Neural cell (in vitro differentiated cells): ENCODE data around the gene ATP6V0E2. TPM values are rescaled to one million over a fixed set of nuclear protein-coding genes. Genes with fewer than 3 reads are reported as not detected.
A peak's percentile ranks its signal among the peaks of the same experiment; 100 is the strongest.

Experiments
- H2AFZ ChIP-seq: fragments of 200-600, 300-800 bp; sonication (generic), shearing (Covaris generic); 2 replicates; pipeline ENCODE4 v1.6.0; 2014; ENCODE audit warnings: low read depth, mild to moderate bottlenecking, antibody characterized with exemption, low read length, moderate library complexity
- H3F3A ChIP-seq: fragments of 200-600 bp; shearing (Covaris generic); 2 replicates; pipeline ENCODE4 v1.6.1; 2016; ENCODE audit warnings: mild to moderate bottlenecking, moderate library complexity, mixed read lengths, antibody characterized with exemption, low read length; ENCODE audit not compliant: insufficient read depth, poor library complexity, severe bottlenecking
- H3K27ac ChIP-seq: fragments of 200-600, 300-800 bp; sonication (generic), shearing (Covaris generic); 2 replicates; pipeline ENCODE4 v1.5.1; 2014; ENCODE audit warnings: mild to moderate bottlenecking, low read length, moderate library complexity
- H3K27me3 ChIP-seq: fragments of 300-800, 200-600 bp; sonication (generic), shearing (Covaris generic); 2 replicates; pipeline ENCODE4 v1.6.0; 2014; ENCODE audit warnings: mild to moderate bottlenecking, low read depth, low read length, moderate library complexity; ENCODE audit not compliant: insufficient read depth
- H3K36me3 ChIP-seq: fragments of 300-800, 200-600 bp; sonication (generic), shearing (Covaris generic); 2 replicates; pipeline ENCODE4 v1.5.1; 2014; ENCODE audit warnings: mild to moderate bottlenecking, antibody characterized with exemption, low read length, moderate library complexity; ENCODE audit not compliant: insufficient read depth
- H3K4me2 ChIP-seq: fragments of 300-800, 200-600 bp; sonication (generic), shearing (Covaris generic); 2 replicates; pipeline ENCODE4 v1.6.0; 2014; ENCODE audit warnings: mild to moderate bottlenecking, low read length
- H3K4me3 ChIP-seq: fragments of 300-800, 200-600 bp; sonication (generic), shearing (Covaris generic); 2 replicates; pipeline ENCODE4 v1.5.1; 2014; ENCODE audit warnings: mild to moderate bottlenecking, low read length, moderate library complexity
- H3K79me2 ChIP-seq: fragments of 200-600 bp; shearing (Covaris generic); replicated peaks from 2 replicates; pipeline ENCODE4 v1.6.0; 2014; ENCODE audit warnings: mild to moderate bottlenecking, low read length, moderate library complexity; ENCODE audit not compliant: insufficient read depth
- H3K9ac ChIP-seq: fragments of 300-800, 200-600 bp; sonication (generic), shearing (Covaris generic); 2 replicates; pipeline ENCODE4 v1.6.1; 2016; ENCODE audit warnings: mild to moderate bottlenecking, low read length, mixed read lengths
- H3K9me2 ChIP-seq: fragments of 200-600 bp; shearing (Covaris generic); 2 replicates; pipeline ENCODE4 v1.6.1; 2016; ENCODE audit warnings: mild to moderate bottlenecking, low read length, mixed read lengths; ENCODE audit not compliant: insufficient read depth
- H3K9me3 ChIP-seq: fragments of 200-600, 300-800 bp; sonication (generic), shearing (Covaris generic); 2 replicates; pipeline ENCODE4 v1.6.1; 2016; ENCODE audit warnings: mild to moderate bottlenecking, mixed run types, low read length, moderate library complexity, mixed read lengths
- H4K20me1 ChIP-seq: fragments of 200-600 bp; shearing (Covaris generic); 2 replicates; pipeline ENCODE4 v1.6.1; 2016; ENCODE audit warnings: mild to moderate bottlenecking, mixed run types; ENCODE audit not compliant: insufficient read depth
- EP300 ChIP-seq: fragments of 450-650 bp; conservative IDR thresholded peaks from 2 replicates; pipeline ENCODE4 v1.6.1; 2014; ENCODE audit warnings: antibody characterized with exemption, mild to moderate bottlenecking, moderate library complexity; ENCODE audit not compliant: poor library complexity, severe bottlenecking
- EZH2 ChIP-seq: fragments of 200-600, 300-800 bp; shearing (Covaris generic), sonication (generic); IDR thresholded peaks from 2 replicates; pipeline ENCODE4 v1.6.1; 2014; ENCODE audit warnings: antibody characterized with exemption, low read length, borderline replicate concordance, mild to moderate bottlenecking; ENCODE audit not compliant: insufficient read depth, poor library complexity, severe bottlenecking
- MXI1 ChIP-seq: fragments of 450-650 bp; conservative IDR thresholded peaks from 2 replicates; pipeline ENCODE4 v1.6.1; 2014; ENCODE audit warnings: antibody characterized with exemption, mild to moderate bottlenecking; ENCODE audit not compliant: poor library complexity, severe bottlenecking
- POLR2AphosphoS5 ChIP-seq: IDR thresholded peaks from 2 replicates; pipeline ENCODE4 v1.6.1; 2012
- RAD21 ChIP-seq: fragments of 450-650 bp; conservative IDR thresholded peaks from 2 replicates; pipeline ENCODE4 v1.6.1; 2014; ENCODE audit warnings: antibody characterized with exemption, mild to moderate bottlenecking, moderate library complexity
- REST ChIP-seq: IDR thresholded peaks from 2 replicates; pipeline ENCODE4 v1.6.1; 2012; ENCODE audit warnings: borderline replicate concordance
- SMC3 ChIP-seq: fragments of 450-650 bp; conservative IDR thresholded peaks from 2 replicates; pipeline ENCODE4 v1.6.1; 2014; ENCODE audit warnings: antibody characterized with exemption, mild to moderate bottlenecking, moderate library complexity; ENCODE audit not compliant: poor library complexity
- TAF1 ChIP-seq: IDR thresholded peaks from 2 replicates; pipeline ENCODE4 v1.6.1; 2012; ENCODE audit warnings: low read depth
- polyA plus RNA-seq: library from polyadenylated mRNA; depleted of rRNA; stranded (reverse); fragments of >200 nt; gene quantifications from 2 replicates; pipeline ENCODE4 v1.2.3, GENCODE V29; 2014
- TF ChIP-seq, protein P1 (sequence below): fragments of 450-650 bp; IDR thresholded peaks from 2 replicates; pipeline ENCODE4 v1.5.1; 2014; ENCODE audit warnings: antibody characterized with exemption, mild to moderate bottlenecking, moderate library complexity; ENCODE audit not compliant: poor library complexity, severe bottlenecking

Gene ATP6V0E2
- polyA plus RNA-seq, 1 donor from 2014 or later = 550 TPM

GRCh38 chr7:149839933-149840332 lies 33.8 kb upstream of the ATP6V0E2 start:
- Histone ChIP-seq H3K4me2 (no peak overlapping the region), H3K36me3 (no peaks in the 10 kb centered on the region), H3K27me3 (no peaks in the 10 kb centered on the region), H4K20me1 (no peaks in the 10 kb centered on the region), H3K27ac (no peak overlapping the region), H3K9me2 (no peaks in the 10 kb centered on the region), H3K9ac (no peak overlapping the region), H2AFZ (no peak overlapping the region), H3K4me3 (peak overlapping the region; percentile 97), H3K79me2 (no peaks in the 10 kb centered on the region), H3F3A (no peaks in the 10 kb centered on the region), H3K9me3 (no peaks in the 10 kb centered on the region)
- TF ChIP-seq, protein P1, sequence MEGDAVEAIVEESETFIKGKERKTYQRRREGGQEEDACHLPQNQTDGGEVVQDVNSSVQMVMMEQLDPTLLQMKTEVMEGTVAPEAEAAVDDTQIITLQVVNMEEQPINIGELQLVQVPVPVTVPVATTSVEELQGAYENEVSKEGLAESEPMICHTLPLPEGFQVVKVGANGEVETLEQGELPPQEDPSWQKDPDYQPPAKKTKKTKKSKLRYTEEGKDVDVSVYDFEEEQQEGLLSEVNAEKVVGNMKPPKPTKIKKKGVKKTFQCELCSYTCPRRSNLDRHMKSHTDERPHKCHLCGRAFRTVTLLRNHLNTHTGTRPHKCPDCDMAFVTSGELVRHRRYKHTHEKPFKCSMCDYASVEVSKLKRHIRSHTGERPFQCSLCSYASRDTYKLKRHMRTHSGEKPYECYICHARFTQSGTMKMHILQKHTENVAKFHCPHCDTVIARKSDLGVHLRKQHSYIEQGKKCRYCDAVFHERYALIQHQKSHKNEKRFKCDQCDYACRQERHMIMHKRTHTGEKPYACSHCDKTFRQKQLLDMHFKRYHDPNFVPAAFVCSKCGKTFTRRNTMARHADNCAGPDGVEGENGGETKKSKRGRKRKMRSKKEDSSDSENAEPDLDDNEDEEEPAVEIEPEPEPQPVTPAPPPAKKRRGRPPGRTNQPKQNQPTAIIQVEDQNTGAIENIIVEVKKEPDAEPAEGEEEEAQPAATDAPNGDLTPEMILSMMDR = no peak

- H4K20me1 ChIP-seq = no peaks in the 10 kb centered on the region
- no peak overlapping the region for H3K4me2 ChIP-seq
- H3K36me3 ChIP-seq = no peaks in the 10 kb centered on the region
- H3K27me3 ChIP-seq = no peaks in the 10 kb centered on the region
- H3K9me2 ChIP-seq = no peaks in the 10 kb centered on the region
- H3K4me3 ChIP-seq = no peak overlapping the region
- no peak overlapping the region for H3K27ac ChIP-seq
- H2AFZ ChIP-seq = no peak overlapping the region
- H3K9ac ChIP-seq = no peak overlapping the region
- H3K9me3 ChIP-seq = no peaks in the 10 kb centered on the region
- TF ChIP-seq, protein P1 = no peak
- TF ChIP-seq REST (no peak), SMC3 (no peak), RAD21 (no peak), TAF1 (no peak), EP300 (no peak), EZH2 (no peak), MXI1 (no peak), POLR2AphosphoS5 (no peak)
- H3F3A ChIP-seq = no peaks in the 10 kb centered on the region
- H3K79me2 ChIP-seq = no peaks in the 10 kb centered on the region
Observed at GRCh38 chr7:149843566-149843965, 30.2 kb upstream of the ATP6V0E2 start.
